ENCODE measurements around the gene DDX24.

DNA sequence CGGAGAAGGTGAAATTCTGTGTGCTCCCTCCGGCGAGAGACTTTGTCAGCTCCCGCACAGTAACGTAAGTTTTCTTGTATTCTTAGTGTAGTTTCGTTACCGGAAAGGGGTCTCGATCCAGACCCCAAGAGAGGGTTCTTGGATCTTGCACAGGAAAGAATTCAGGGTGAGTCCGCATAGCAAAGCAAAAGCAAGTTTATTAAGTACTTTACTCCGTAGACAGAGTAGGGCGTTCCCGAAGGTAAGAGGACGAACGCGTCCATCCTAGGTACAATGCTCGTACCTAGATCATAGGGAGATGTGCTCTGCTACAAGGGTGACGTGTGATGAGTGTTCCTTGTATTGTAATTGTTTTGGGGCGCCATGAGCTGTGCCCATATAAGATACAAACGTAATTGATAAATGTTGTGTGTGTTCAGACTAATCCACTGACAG lies 401 bp upstream of the DDX24 start:
- TF ChIP-seq POLR2A (IDR thresholded peaks at IDR 0.05; ENCODE audit: low read length) (peak; percentile 3), GATA1 (IDR thresholded peaks at IDR 0.05; ENCODE audit: low read depth, low read length) (no peak)

All from erythroblast (primary cell).